ENCODE data around the gene ZNF185. TPM values are rescaled to one million over a fixed set of nuclear protein-coding genes. Genes with fewer than 3 reads are reported as not detected.

Gene ZNF185
- total RNA-seq, 1 experiment from 2014 or later = 15.8 TPM

- DNase-seq (ENCODE audit: low read depth, low spot score) (peak; percentile 29), ATAC-seq (peak; percentile 41; the same call in 1 of the 2 replicates)
- Histone ChIP-seq H3K9me3 (ENCODE audit: control insufficient read depth in 1 of 2, insufficient read depth in 1 of 2, low read depth in 1 of 2, low read length in 2 of 2) (no peaks in the 10 kb centered on the region), H2AFZ (ENCODE audit: low read depth, low read length, poor library complexity, severe bottlenecking) (no peak overlapping the region), H3K4me3 (replicated peaks in 1 of 2; ENCODE audit: low read depth in 1 of 2, low read length in 2 of 2) (peak overlapping the region in 1 of 2 experiments; percentile 45; a peak in 3 of 4 replicates), H3K4me2 (ENCODE audit: low read length) (peak overlapping the region; percentile 64), H3K9ac (ENCODE audit: low read length) (peak overlapping the region; percentile 49; the same call in 1 of the 2 replicates), H3K4me1 (ENCODE audit: control insufficient read depth in 1 of 2, insufficient read depth in 2 of 2, low read length in 2 of 2) (peaks cover 17 to 56% of the 10 kb centered on the region in 2 experiments), H3K36me3 (ENCODE audit: control insufficient read depth in 1 of 2, insufficient read depth in 2 of 2, low read length in 2 of 2) (no peaks in the 10 kb centered on the region), H3K27me3 (ENCODE audit: insufficient read depth, low read length) (no peaks in the 10 kb centered on the region), H3K9me2 (ENCODE audit: insufficient read depth) (no peaks in the 10 kb centered on the region), H3K79me2 (ENCODE audit: insufficient read depth, low read length) (no peaks in the 10 kb centered on the region), H4K20me1 (ENCODE audit: insufficient read depth) (no peaks in the 10 kb centered on the region), H3K27ac (ENCODE audit: low read depth, low read length) (no peak overlapping the region)
- ChIA-PET CTCF (no interaction called here), RAD21 (ENCODE audit: low non-redundant PET in 1 of 2, low total read pairs in 2 of 2, uncharacterized antibody in 2 of 2, unreplicated experiment in 2 of 2) (no interaction called here), POLR2A (no interaction called here)
- intact Hi-C loops (cut with micrococcal nuclease) = no loop called here
- TF ChIP-seq POLR2AphosphoS5 (IDR thresholded peaks at IDR 0.05; ENCODE audit: low read depth, low read length) = 0 out of 2 replicates have a peak, but pooled peaks have one; percentile 6
- no peak for TF ChIP-seq JUND (IDR thresholded peaks at IDR 0.05)
- BruUV-seq (replicated peaks) = no TSS peak
Observed at GRCh38 chrX:152896450-152896849, 1.4 kb upstream of the ZNF185 start.

DNA sequence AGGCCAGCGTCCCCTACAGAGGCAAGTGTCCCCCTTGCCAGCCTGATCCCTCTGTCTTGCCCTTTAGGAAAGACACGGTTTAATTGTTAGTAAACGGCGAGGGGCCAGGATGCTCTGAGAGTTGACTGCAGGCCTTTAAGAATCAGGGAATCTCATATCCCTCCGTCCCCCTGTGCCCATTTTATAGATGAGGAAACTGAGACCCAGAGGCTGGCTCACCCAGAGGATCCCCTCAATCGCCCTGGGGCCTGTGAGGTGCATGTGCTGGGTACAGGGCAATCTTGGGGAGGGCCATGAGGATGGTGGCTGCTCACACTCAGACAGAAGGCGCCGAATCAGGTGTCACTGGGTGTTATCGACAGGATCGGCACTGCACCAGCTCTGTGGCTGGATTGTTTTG lies 575 bp downstream of the ZNF185 start:
- Histone ChIP-seq H3K4me1 (ENCODE audit: control insufficient read depth in 1 of 2, insufficient read depth in 2 of 2, low read length in 2 of 2) (peaks cover 17 to 63% of the 10 kb centered on the region in 2 experiments), H2AFZ (ENCODE audit: low read depth, low read length, poor library complexity, severe bottlenecking) (no peak overlapping the region), H3K36me3 (ENCODE audit: control insufficient read depth in 1 of 2, insufficient read depth in 2 of 2, low read length in 2 of 2) (no peaks in the 10 kb centered on the region), H3K27me3 (ENCODE audit: insufficient read depth, low read length) (no peaks in the 10 kb centered on the region), H3K9ac (ENCODE audit: low read length) (peak overlapping the region; percentile 64), H3K4me2 (ENCODE audit: low read length) (peak overlapping the region; percentile 76), H4K20me1 (ENCODE audit: insufficient read depth) (no peaks in the 10 kb centered on the region), H3K9me3 (ENCODE audit: control insufficient read depth in 1 of 2, insufficient read depth in 1 of 2, low read depth in 1 of 2, low read length in 2 of 2) (no peaks in the 10 kb centered on the region), H3K9me2 (ENCODE audit: insufficient read depth) (no peaks in the 10 kb centered on the region), H3K27ac (ENCODE audit: low read depth, low read length) (peak overlapping the region; percentile 43; the same call in 1 of the 2 replicates), H3K79me2 (ENCODE audit: insufficient read depth, low read length) (no peaks in the 10 kb centered on the region), H3K4me3 (replicated peaks in 1 of 2; ENCODE audit: low read depth in 1 of 2, low read length in 2 of 2) (peak overlapping the region; percentile 56 to 65)
- ChIA-PET CTCF (no interaction called here), POLR2A (no interaction called here), RAD21 (ENCODE audit: low non-redundant PET in 1 of 2, low total read pairs in 2 of 2, uncharacterized antibody in 2 of 2, unreplicated experiment in 2 of 2) (no interaction called here)
- DNase-seq (ENCODE audit: low read depth, low spot score) (no peak), ATAC-seq (no peak)
- TF ChIP-seq ZNF274 (IDR thresholded peaks at IDR 0.05; ENCODE audit: low read depth, low read length) = no peak
- intact Hi-C loops (cut with micrococcal nuclease) = no loop called here
- BruUV-seq (replicated peaks) = TSS peak; percentile 55

All from HCT116 (cell line).